Amniotic stem cell (primary cell): ENCODE data around the gene SMOC2.
"Not testable (repeated sequence)": the region's sequence is repeated elsewhere in the genome, so short reads cannot be mapped to it uniquely, and the experiment has no call there.

Experiments used
- DNase-seq: peaks from one replicate; lab custom pipeline; 2025; lab: John Stamatoyannopoulos, UW

The SMOC2 gene

GRCh38 chr6:168603234-168603633, 162.2 kb downstream of the SMOC2 start:
- no peak for DNase-seq

DNA sequence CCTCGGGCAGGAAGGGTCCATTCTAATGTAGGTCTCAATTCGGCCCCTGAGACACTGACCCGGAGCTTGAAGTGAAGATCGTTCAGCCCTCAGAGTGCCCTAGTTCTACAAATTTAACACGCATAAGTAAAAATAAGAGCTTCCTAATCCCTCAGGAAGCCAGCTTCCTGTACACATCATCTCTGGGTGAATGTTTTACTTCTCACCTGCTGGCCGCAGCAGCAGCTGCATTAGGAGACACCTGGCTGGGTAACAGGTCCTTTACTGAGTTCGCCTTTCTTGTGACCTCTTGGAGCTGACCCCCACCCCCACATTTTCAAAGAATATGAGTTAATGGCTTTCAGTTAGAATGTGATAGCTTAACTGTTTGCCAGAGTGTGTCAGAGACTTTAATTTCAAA, 165.0 kb downstream of the SMOC2 start:
- no peak for DNase-seq

DNA sequence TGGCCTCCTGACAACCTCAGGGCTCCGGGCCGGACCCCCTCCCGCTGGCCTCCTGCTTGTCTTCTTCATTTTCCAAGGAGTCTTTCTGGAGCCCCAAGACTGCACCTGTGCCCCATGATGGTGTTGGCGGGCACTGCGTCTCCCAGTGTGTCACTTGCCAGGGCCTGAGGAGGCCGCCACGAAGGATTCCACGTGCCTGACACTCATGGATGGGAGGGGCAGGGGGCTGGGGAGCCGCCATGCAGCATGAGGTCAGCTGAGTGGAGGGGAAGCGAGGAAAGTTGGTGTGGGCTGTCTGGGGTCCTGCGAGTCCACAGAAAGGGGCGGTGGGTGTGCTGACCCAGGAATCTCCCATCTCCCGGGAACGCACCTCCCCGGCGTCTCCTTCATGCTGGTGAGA, 165.7 kb downstream of the SMOC2 start:
- no peak for DNase-seq

DNA sequence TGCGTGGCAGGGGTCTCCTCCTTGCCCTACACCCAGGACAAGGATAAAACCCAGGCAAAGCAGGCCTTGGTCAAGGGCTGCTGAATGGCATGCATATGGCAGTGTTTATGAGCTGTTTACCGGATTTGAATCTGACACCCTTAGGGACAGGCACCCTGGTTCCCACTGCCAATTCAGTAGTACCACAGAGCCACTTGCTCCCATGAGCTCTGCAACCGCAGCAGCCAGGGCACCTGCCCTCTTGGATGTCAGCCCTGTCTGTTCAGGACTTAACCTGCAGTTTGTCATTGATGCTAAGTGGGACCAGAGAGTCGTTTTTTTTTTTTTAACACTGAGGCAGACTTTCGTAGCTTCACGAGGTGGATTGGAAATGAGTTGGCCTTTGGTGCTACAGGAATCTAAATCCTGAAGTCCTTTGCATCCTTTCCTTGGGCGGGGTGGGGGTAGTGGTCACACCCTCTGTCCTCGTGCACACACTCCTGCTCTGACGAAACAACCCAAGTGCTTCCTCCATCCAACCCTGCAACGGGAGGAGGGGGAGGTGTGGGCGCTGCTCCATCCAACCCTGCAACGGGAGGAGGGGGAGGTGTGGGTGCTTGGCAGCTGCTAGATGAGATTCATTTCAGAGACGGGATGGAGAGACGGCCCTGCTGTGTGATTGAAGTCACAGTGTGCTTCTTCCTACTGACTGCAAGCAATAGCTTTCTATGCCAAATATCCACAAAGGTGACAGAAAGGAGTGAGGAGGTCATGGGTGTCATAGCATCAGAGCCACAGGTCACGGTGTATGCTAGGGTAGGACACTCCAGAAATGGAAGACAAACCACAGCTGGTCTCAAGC, 166.5 kb downstream of the SMOC2 start:
- DNase-seq = no peak

GRCh38 chr6:168608113-168608400, 167.1 kb downstream of the SMOC2 start:
- DNase-seq = no peak

GRCh38 chr6:168609026-168609685, 168.2 kb downstream of the SMOC2 start:
- DNase-seq = no peak

GRCh38 chr6:168609914-168610490, 169.0 kb downstream of the SMOC2 start:
- no peak for DNase-seq

GRCh38 chr6:168610966-168611365, 170.0 kb downstream of the SMOC2 start:
- not testable (repeated sequence) for DNase-seq

- DNase-seq = no peak
Observed at GRCh38 chr6:168611691-168612090, 170.7 kb downstream of the SMOC2 start.

DNA sequence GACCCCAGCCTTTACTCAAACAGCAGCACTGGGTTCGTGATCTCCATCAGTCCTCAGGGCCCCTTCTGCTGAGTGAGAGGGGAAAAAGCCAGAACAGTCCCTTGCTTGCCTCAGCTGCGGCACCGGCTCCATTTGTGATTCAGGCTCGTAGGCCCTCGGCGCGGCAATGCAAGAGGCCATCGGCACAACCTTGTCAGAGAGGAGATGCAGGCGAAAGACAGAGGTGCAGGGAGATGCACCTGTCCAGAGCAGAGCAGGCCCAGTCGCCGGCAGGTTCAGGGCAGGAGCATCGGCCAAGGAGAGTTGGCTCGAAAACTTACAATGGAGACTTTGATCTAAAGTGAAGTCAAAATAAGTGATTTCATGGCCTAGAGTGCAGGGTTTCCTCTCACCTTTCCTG, 171.6 kb downstream of the SMOC2 start:
- no peak for DNase-seq

GRCh38 chr6:168615837-168616236, 174.9 kb downstream of the SMOC2 start:
- no peak for DNase-seq

- DNase-seq = no peak
Observed at GRCh38 chr6:168616816-168617765, 176.1 kb downstream of the SMOC2 start.

DNA sequence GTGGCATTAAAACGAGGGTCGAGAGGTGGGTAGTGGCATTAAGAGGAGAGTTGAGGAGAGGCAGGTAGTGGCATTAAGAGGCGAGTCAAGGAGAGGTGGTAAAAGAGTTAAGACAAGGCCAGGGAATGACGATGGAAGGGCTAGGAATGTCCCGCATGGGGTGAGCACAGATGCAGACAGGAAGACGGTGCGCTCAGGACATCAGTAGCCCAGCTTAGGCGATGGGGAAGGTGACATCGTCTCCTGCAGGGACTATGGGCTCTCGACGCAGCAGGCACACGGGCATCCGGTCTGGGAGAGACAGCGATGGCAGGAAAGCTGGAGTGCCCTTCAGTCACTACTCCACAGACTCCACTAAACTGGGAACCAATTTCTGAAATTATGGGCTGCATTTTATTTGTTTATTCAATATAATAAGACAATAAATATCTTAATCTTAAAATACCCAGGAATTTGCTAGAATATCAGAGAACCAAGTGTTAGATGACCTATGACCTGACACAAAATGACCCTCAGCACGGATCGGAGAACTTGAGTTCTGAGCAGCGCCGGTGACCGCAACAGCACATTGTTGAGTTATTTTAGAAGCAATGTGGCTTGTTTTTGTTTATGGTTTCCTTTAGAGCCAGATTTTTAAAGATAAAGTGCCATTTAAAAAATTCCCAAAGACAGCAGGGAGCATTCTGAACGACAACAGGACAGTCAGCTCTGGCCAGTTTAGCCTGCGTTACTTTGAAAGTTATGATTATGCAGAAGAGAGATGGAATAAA, 177.7 kb downstream of the SMOC2 start:
- no peak for DNase-seq

DNA sequence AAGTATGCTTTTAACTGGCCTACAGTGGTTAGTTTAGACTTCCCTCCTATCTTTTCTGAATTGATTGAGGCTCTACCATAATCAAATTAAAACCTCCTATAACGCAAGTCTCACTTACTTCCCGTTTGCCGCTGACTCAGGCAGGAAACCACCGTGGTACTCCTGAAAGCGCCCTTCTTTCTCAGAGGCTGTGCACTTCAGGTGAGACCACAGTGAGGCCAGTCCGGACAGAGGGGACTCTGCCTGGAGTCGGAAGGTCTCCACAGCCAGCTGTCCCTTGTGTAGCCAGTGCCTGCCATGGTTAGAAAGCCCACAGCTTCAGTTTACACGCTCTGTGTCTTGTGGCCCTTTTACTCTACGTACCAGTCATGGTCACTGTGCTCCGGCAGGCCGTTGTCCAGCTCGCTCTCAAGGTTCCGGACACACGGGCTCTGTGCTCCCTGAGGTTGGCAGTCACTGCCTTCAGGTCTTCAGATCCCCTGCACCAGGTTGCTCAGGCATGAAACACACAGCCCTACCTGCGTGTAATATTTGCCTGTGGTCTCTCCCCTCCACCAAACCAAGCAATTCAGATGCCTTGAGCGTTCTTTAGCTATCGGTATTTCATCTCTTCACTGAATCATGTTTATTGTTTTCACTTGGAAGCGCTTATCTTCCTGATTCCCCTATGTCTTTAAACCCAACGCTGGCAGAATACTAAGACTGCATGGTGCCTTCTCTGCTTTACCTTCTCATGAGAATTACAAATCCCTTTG, 178.8 kb downstream of the SMOC2 start:
- no peak for DNase-seq

GRCh38 chr6:168620578-168620977, 179.6 kb downstream of the SMOC2 start:
- no peak for DNase-seq

DNA sequence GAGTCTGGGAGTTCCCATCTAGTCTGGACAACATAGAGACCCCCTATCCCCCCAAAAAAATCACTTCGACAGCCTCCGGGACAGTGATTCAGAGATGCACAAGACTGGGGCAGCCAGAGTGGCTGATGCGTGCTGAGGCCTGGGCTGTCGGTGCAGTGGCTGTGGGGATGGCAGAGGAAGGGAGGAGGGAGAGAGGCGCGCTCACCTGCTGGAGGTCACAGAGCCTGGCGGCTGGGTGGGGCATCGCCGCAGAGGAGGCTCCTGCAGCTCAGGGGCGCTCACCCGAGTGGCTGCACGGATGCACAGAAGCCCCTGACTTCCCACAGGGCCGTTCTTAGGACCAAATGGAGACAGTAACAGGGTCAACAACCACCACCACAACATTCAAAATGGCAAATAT, 182.8 kb downstream of the SMOC2 start:
- DNase-seq = no peak

- no peak for DNase-seq
Observed at GRCh38 chr6:168624540-168624939, 183.6 kb downstream of the SMOC2 start.

DNA sequence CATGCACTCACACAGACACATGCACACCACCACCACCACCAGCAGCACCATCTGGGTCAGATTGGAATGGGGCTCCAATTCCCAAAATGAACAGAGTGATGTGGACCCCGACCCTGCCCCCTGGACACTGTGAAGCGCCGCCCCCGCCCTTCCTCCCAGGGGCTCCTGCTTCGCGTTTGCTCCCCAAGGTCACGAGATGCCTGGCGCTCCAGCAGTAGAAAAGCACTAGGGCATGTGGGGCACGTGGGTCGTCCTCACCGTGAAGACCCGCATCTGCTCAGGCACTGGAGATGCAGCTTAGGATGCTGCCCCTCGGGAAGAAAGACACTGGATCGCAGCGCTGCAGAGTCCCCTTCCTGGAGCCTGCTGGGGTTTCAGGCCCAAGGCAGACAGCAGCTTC, 184.0 kb downstream of the SMOC2 start:
- no peak for DNase-seq

GRCh38 chr6:168625602-168626001, 184.6 kb downstream of the SMOC2 start:
- no peak for DNase-seq

GRCh38 chr6:168626046-168626602, 185.1 kb downstream of the SMOC2 start:
- DNase-seq = no peak
